Fibroblast of villous mesenchyme (primary cell): Measurements from ENCODE around the gene CD81. TPM values are rescaled to one million over a fixed set of nuclear protein-coding genes. Genes with fewer than 3 reads are reported as not detected.
"Not testable (repeated sequence)": the region's sequence is repeated elsewhere in the genome, so short reads cannot be mapped to it uniquely, and the experiment has no call there.

ENCODE experiments used
- DNase-seq: peaks from one replicate; pipeline ENCODE4 v3.0.0-alpha.2; 2010; ENCODE audit warnings: low read depth
- H3K4me3 ChIP-seq: 2 replicates; pipeline ENCODE4 v1.5.1; 2011; ENCODE audit warnings: low read depth, mild to moderate bottlenecking, low read length
- CTCF ChIP-seq: IDR thresholded peaks from 2 replicates; pipeline ENCODE4 v1.5.1; 2012; ENCODE audit warnings: low read depth, mild to moderate bottlenecking, low read length; ENCODE audit not compliant: insufficient read depth
- total RNA-seq: library from RNA; depleted of rRNA; stranded (reverse); fragments of >200 nt; gene quantifications from 2 replicates; pipeline ENCODE4 v1.2.3, GENCODE V29; 2012

CD81 gene
- total RNA-seq: 220 and 257 TPM in 2 replicates

DNA sequence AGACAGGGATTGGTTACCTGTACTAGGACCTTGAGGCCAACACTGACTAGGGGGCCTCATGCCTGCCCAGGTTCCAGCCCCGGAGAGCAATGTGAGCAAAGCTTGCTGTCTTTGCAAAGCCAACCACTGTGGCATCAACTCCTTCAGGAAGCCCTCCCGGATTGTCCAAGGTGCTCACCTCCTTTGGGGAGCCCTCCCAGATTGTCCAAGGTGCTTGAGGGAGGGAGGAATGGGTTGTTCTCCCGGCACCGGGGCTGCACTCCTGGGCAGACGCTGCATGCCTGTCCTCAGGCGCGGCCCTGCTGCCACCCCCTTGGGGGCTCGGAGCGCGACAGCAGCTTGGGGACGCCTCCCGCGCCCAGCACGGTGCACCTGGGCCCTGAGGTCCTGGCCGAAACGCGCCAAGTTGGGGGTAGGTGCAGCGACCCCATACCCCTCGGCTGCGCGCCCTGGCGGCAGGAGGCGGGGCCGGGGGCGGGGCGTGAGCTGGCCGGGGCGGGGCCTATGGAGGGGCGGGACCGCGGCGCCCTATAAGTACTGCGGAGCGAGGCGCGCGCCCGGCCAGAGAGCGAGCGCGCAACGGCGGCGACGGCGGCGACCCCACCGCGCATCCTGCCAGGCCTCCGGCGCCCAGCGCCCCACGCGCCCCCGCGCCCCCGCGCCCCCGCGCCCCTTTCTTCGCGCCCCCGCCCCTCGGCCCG lies at the start of gene CD81:
TSS of gene CD81 (plus strand) at position 560 of the 701 bp plus-strand sequence. CDS start 240 bp downstream, outside the sequence.
- peak within 1 kb of the TSS; percentile 86 for H3K4me3 ChIP-seq
- TF ChIP-seq CTCF: no peak
- DNase-seq: peak; percentile 52

- no peak overlapping the region for H3K4me3 ChIP-seq
- no peak for DNase-seq
- TF ChIP-seq CTCF: no peak
Measured at GRCh38 chr11:2328021-2328420, 49.1 kb upstream of the CD81 start.

GRCh38 chr11:2328656-2329354 lies 48.3 kb upstream of the CD81 start:
- no peak for DNase-seq
- no peak overlapping the region for H3K4me3 ChIP-seq
- TF ChIP-seq CTCF: no peak

- H3K4me3 ChIP-seq: no peak overlapping the region
- no peak for DNase-seq
- no peak for TF ChIP-seq CTCF
Measured at GRCh38 chr11:2329551-2329950, 47.6 kb upstream of the CD81 start.

- no peak for DNase-seq
- TF ChIP-seq CTCF: no peak
- no peak overlapping the region for H3K4me3 ChIP-seq
Measured at GRCh38 chr11:2330696-2331095, 46.4 kb upstream of the CD81 start.

DNA sequence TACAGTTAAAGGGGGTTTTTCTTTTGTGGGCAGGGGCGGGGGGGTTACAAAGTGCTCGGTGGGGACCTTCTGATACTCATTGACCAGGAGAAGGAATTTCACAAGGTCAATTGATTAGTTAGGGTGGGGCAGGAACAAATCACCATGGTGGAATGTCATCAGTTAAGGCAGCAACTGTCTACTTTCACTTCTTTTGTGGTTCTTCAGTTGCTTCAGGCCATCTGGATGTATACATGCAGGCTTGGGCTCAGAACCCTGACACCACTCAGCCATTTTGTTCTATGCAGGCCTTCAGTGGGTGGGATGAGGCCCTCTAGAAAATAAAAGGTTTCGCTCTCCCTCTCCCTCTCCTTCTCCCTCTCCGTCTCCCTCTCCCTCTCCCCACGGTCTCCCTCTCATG lies 45.7 kb upstream of the CD81 start:
- H3K4me3 ChIP-seq: no peak overlapping the region
- TF ChIP-seq CTCF: no peak
- DNase-seq: no peak

DNA sequence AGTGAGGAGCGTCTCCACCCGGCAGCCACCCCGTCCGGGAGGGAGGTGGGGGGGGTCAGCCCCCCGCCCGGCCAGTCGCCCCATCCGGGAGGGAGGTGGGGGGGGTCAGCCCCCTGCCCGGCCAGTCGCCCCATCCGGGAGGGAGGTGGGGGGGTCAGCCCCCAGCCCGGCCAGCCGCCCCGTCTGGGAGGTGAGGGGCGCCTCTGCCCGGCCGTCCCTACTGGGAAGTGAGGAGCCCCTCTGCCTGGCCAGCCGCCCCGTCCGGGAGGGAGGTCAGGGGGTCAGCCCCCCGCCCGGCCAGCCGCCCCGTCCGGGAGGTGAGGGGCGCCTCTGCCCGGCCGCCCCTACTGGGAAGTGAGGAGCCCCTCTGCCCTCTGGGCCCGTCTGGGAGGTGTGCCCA lies 44.5 kb upstream of the CD81 start:
- not testable (repeated sequence) for DNase-seq, H3K4me3 ChIP-seq

- not testable (repeated sequence) for DNase-seq, H3K4me3 ChIP-seq
Measured at GRCh38 chr11:2333486-2334205, 43.5 kb upstream of the CD81 start.

DNA sequence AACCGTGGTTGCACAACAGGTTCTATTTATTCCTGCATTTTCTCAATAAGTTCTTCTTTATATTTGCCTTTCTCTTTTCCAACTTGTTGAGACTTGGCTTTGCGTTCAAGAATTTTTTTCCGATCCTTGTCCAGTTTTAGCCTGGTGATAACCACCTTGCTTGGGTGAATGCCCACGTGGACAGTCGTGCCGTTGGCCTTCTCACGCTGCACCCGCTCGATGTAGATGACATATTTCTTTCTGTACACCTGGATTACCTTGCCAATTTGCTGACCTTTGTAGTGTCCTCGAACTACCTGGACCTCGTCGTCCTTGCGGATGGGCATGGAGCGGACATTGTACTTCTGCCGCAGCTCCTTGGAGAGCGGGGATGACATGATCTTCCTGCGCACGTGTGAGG lies 41.8 kb upstream of the CD81 start:
- not testable (repeated sequence) for H3K4me3 ChIP-seq, DNase-seq

DNA sequence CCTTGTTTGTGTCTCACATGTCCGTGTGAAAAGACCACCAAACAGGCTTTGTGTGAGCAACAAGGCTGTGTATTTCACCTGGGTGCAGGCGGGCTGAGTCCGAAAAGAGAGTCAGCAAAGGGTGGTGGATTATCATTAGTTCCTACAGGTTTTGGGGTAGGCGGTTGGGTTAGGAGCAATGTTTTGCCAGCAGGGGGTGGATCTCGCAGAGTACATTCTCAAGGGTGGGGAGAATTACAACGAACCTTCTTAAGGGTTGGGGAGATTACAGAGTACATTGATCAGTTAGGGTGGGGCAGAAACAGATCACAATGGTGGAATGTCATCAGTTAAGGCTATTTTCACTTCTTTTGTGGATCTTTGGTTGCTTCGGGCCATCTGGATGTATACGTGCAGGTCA lies 38.4 kb upstream of the CD81 start:
- DNase-seq, H3K4me3 ChIP-seq: not testable (repeated sequence)
